ENCODE results near the gene SNAPC4.

DNA sequence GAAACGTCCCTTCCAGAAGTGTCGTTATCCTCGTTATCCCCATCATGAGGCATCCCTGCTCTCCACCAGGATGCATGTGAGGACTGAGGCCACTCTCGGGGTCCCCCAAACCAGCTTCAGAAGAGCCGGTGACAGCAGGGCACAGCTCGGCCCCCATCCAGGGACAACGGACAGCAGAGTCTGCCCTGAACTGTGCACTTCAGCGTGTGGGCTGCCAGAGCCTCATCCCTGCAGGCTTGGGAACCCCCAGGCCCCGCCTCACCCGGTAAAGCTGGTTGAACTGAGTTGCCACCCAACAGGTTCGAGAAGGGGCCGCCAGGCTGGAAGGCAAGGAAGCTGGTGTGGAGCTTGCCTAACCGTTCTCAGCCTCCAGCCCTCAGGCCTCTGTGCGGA lies 25.8 kb downstream of the SNAPC4 start:
- no peak for TF ChIP-seq POLR2A (IDR thresholded peaks at IDR 0.05; ENCODE audit: low read length)
- no peak for TF ChIP-seq GATA1 (IDR thresholded peaks at IDR 0.05; ENCODE audit: low read depth, low read length)

Data from erythroblast (primary cell).